ENCODE data around the gene DDX25. TPM values are rescaled to one million over a fixed set of nuclear protein-coding genes. Genes with fewer than 3 reads are reported as not detected.

DDX25 gene
- total and polyA plus RNA-seq, 10 donors, result 0.11 to 1.8 (median 0.34) TPM; not detected in 2

DNA sequence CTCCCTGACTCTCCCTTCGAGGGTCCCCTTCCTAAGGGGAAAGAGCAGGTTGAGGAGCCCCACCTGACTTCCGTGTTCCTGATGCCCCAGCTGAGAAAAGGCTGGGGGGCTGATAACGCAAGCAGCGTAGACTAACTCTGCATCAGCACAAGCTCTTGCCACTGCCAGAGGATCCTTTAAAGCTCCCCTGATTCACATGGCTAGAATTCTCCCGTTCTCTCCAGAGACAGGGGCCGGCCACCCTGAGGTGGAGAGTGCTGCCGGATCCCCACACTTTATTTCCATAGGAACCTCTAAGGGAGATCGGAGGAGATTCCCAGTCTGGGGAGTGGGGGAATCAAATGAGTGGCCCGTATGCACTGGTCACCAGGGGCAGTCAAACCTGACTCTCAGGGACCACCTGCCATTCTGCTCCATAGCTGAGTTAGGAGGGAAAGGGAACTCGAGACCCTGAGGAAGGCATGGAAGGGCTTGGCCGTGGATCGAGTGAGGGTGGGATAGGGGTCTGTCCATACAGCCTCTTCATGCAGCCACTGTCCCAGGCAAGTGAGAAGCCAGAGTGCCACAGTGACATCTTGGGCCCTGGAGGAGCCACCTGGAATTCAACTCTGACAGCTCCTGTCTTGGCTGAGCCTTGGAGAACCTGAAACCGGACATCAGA is 40.2 kb downstream of the DDX25 start:
- WGBS, 5 donors, result 69 to 82% (median 77%) methylated on average over 13 of the region's 13 CpGs
- no peak for TF ChIP-seq POLR2AphosphoS5 (IDR thresholded peaks at IDR 0.05)
- TF ChIP-seq, protein P1, sequence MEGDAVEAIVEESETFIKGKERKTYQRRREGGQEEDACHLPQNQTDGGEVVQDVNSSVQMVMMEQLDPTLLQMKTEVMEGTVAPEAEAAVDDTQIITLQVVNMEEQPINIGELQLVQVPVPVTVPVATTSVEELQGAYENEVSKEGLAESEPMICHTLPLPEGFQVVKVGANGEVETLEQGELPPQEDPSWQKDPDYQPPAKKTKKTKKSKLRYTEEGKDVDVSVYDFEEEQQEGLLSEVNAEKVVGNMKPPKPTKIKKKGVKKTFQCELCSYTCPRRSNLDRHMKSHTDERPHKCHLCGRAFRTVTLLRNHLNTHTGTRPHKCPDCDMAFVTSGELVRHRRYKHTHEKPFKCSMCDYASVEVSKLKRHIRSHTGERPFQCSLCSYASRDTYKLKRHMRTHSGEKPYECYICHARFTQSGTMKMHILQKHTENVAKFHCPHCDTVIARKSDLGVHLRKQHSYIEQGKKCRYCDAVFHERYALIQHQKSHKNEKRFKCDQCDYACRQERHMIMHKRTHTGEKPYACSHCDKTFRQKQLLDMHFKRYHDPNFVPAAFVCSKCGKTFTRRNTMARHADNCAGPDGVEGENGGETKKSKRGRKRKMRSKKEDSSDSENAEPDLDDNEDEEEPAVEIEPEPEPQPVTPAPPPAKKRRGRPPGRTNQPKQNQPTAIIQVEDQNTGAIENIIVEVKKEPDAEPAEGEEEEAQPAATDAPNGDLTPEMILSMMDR (IDR thresholded peaks at IDR 0.05 in 8 of 11, conservative IDR thresholded peaks at IDR 0.05 in 3 of 11), result no peak
- no peak for TF ChIP-seq POLR2A (IDR thresholded peaks at IDR 0.05)

DNA sequence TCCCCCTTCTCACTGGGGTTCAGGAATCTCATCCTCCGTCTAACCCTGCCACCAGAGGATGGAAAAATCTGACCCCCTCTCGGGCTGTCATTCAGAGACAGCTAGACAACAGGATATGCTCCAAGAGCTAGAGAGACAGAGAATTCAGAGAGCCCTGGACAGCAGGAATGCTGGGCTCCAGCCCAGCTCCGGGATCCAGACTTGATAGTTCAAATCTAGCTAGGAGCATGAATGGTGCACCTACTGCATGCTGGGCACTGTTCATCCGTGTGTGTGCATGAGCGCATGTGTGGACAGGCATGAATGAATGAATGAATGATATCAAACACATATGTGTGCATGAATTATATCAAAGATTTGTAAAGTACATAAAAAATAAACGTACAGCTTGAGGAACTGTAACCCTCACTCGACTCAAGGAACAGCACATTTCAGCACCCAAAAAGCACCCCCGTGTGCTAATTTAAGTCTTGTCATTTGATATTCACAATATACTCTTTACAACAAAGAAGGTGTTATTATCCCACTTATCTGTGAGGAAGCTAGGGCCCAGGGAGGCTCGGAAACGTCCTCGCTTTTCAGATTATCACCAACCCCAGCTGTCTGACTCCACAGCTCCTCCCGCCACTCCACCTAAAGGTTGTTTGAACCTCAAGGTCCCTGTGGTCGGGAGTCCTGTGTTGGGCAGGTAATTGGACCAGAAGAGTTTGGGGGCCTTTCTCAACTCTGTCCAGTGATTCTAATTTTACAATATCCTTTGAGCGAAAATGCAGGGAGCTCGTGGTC is 40.9 kb downstream of the DDX25 start:
- TF ChIP-seq, protein P1 (IDR thresholded peaks at IDR 0.05 in 8 of 11, conservative IDR thresholded peaks at IDR 0.05 in 3 of 11), result no peak
- TF ChIP-seq POLR2A (IDR thresholded peaks at IDR 0.05) (no peak), POLR2AphosphoS5 (IDR thresholded peaks at IDR 0.05) (no peak)
- Histone ChIP-seq H3K4me1 (no peaks in the 10 kb centered on the region), H3K27me3 (replicated peaks in 1 of 7) (peaks cover 0 to 15% (median 0%) of the 10 kb centered on the region in 7 donors), H3K9me3 (no peaks in the 10 kb centered on the region), H3K4me3 (no peak overlapping the region), H3K27ac (no peak overlapping the region), H3K36me3 (no peaks in the 10 kb centered on the region)
- intact Hi-C loops (cut with DNase I; ENCODE audit: low total_unique reads), result no loop called here
- no peak for DNase-seq
- WGBS, 5 donors, result 62 to 77% (median 69%) methylated on average over 13 to 15 of the region's 15 CpGs

More for the DNA sequence above, 40.2 kb downstream of the DDX25 start:
- H3K4me1 ChIP-seq, result no peaks in the 10 kb centered on the region
- no peak overlapping the region for H3K4me3 ChIP-seq
- no peaks in the 10 kb centered on the region for H3K9me3 ChIP-seq
- H3K27ac ChIP-seq, result no peak overlapping the region
- H3K36me3 ChIP-seq, result no peaks in the 10 kb centered on the region
- DNase-seq, result no peak
- intact Hi-C loops (cut with DNase I; ENCODE audit: low total_unique reads), result no loop called here
- peaks cover 0 to 15% (median 0%) of the 10 kb centered on the region in 7 donors for H3K27me3 ChIP-seq (replicated peaks in 1 of 7)

DNA sequence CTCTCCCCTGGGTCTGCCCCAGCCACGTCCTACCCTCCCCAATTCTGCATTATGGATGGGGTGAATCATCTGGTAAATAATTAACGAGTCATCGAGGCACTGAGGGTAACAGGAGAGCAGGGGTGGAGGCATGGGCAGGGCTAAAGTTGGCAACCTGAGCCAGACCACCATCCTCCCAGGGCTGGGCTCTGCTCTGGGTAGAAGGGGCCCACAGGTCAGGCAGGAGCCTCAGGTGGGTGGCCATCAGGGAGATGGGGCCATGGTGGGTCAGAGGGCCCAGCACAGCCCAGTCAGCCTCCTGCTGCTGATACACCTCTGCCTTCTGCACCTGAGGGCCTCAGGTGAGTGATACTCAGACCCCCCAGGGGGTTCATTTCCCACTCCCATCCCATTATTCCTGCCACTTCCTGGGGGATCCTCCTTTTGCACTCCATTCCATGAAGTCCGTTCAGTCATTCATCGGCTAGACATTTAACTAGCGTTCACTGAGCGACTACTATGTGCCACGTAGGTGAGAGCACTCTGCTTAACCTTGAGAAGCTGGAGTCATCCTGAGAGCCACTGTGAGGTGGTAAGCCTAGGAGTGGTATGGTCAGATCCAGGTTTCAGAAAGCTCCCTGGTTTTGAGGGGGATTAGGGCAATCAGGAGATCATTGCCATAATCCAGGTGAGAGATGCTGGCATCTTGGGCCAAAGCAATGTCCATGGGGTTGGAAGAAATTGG is 41.7 kb downstream of the DDX25 start, which contains the start of gene VSIG10L2:
Gene VSIG10L2, plus strand, starts transcription at position 248 of the 724 bp plus-strand sequence. Its CDS starts 12 bp downstream, at position 260.
- WGBS, 5 donors, result 82 to 87% (median 85%) methylated on average over 8 of the region's 8 CpGs
- TF ChIP-seq POLR2AphosphoS5 (IDR thresholded peaks at IDR 0.05) (no peak), POLR2A (IDR thresholded peaks at IDR 0.05) (no peak)
- TF ChIP-seq, protein P1 (IDR thresholded peaks at IDR 0.05 in 8 of 11, conservative IDR thresholded peaks at IDR 0.05 in 3 of 11), result no peak
- no peak within 1 kb of the TSS for H3K4me3 ChIP-seq
- intact Hi-C loops (cut with DNase I; ENCODE audit: low total_unique reads), result no loop called here
- H3K9me3 ChIP-seq, result no peaks in the 10 kb centered on the region
- no peaks in the 10 kb centered on the region for H3K36me3 ChIP-seq
- H3K27me3 ChIP-seq (replicated peaks in 1 of 7), result peaks cover 0 to 21% (median 0%) of the 10 kb centered on the region in 7 donors
- no peaks in the 10 kb centered on the region for H3K4me1 ChIP-seq
- no peak for DNase-seq
- no peak within 1 kb of the TSS for H3K27ac ChIP-seq
